UCSD-AML1 (cell line): ENCODE data around the gene DAB2IP.

Source experiments
- DNase-seq: peaks from one replicate; lab custom pipeline; 2025; ENCODE audit not compliant: unreplicated experiment; lab: John Stamatoyannopoulos, UW

Gene DAB2IP

DNA sequence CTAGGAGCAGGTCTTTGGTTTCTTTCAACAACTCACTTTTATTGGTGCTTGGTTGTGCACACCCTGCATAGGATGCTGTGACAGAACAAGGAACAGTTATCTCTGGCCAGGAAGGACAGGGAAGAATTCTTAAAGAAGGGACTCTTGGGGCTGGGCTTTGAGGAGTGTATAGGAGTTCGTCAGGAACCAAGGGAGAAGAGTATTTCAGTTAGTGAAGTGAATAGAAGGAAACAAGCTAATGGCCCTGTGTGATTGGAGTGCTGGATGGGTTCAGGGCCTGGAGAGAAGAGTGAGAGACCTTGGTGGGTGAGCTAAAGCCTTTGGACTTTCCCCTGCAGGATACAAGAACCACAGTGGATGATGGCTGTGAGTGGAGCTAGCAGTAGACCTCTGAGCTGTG lies 32.2 kb downstream of the DAB2IP start:
- no peak for DNase-seq

DNA sequence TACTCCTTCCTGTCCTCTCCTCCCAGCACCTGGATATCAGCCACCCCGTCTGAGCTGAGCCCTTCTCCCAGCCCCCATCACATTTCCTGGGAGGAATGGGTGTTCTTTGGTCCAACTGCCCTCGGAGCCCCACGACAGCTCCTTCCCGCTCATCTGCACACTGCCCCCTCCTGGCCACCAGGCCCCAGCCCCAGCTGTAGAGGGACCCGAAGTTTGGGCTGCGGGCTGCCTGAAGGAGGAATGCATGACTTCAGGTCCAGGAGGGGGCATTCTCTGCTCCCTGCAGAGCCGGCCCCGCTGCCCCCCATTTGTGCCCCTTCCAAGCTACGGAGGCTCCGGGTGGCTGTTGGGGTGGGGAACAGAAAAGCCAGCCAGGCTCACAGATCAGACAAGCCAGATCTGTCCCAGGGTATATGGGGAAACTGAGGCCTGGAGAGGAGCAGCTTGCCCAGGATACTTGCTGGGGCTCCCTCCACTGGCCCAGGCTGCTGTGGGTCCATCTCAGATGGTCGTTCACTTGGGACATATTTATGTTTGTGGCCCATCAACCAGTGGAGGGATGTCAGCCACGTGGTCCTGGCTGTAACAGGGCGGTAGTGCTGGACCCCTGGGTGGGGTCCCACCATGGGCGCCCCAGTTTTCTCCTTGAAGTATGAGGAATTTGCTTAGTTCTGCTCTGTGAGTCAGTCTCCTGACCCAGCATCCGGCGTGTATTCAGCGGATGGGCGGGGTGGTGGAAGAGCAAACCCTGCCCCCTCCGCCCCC lies 33.1 kb downstream of the DAB2IP start:
- peak; percentile 45 for DNase-seq

DNA sequence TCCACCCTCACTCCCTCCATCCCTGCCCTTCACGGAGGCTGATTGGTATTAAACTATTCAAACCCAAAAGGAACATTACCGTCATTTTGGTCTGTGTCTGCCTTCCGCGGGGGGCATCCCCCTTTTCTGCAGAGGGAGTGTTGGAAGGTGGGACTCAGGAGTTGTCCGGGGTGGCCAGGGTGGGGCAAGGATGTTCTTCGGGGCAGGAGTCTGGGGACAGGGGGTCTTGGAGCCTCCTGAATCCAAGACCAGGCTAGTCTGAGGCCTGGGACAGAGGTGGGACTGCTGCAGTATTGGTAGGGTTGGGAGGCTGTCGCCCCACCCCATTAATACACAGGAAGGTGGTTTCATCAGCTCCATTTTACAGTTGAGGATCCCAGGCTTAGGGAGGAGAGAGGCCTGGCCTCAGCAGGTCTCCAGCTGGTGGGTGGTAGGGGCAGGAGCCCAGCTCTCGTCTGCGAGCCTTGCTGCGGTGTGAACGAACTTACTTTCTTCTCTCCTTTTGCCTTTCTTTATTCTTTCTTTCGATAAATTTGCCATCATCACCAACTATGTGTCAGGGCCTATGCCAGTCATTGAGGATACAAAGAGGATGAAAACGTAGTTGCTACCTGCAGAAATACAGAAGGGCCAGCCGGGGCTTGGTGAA lies 33.8 kb downstream of the DAB2IP start:
- DNase-seq = no peak

DNA sequence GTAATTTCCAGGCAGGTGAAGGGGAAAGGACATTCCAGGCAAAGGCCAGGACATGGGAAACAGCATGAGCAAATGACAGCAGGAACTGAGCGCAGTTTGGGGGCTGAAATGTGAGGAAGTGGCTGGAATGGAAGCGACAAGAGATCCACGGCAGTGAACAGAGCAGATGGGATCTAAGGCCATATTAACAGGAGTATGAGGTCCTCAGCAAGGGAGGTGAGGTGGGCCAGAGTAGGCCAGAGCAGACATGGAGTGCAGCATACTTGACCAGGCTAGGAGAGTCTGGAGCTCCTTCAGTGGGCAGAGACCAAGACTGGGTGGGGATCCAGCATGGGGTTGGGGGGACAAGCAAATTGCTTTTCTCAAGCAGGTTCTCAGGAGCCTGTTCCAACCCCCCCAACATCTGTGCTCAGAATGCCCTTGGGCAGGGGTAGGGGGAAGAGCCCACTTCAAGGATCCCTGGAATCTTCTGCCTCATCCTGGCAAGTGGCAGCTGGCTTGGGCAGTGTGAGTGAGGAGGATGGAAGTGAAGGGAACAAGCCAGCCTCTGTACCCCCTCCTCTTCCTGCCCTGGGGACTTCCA lies 34.5 kb downstream of the DAB2IP start:
- no peak for DNase-seq

DNA sequence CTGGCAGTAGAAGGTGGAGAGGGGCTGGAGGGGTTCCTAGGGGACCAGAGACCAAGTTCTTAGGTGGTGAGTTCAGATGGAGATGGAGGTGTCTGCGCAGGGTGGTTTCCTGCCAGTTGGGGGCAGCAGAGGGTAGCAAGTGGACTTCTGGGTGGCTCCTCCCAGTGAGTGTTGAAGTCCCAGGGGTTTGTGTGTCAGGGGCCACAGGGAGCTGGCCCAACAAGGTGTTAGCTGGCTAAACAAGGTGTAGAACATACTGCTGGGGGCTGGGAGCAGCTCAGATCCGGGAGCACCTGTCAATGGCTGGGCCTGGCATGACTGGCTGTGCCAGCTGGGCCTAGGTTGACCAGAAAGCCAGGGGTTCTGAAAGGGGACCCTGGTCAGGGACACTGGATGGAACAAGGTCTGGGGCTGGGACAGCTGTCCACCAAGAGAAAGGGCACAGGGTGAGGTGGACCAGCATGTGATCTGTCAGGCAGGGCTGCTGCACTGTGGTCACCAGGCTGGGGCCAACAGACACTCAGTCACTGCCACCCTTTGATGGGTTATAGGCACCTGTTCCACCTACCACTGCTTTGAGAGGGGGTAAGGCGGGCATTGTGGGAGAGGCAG lies 35.6 kb downstream of the DAB2IP start:
- DNase-seq = peak; percentile 79

DNA sequence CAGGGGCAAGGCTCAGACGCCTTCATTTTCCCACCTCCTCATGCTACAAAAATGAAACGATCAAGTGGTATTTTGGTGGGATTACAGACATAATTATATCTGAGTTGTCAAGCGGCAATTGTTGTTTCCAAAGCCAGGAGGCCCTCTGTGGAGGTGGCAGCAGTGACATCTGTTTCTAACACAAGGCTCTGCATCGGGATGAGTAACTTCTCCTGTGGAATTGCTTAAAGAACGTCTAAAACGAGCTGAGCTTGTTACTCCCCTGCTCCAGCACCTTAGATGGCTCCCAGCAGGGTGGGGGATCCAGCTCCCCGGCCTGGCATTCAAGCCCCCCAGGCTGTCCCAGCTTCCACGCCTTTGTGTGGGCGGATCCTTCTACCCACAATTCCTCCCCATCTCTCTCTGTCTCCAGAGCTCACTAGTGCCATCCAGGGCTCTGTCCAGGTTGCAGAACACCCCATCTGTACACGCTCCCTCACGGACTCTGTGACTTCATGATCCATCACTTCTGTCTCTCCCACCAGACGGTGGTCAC lies 36.8 kb downstream of the DAB2IP start:
- DNase-seq = no peak

DNA sequence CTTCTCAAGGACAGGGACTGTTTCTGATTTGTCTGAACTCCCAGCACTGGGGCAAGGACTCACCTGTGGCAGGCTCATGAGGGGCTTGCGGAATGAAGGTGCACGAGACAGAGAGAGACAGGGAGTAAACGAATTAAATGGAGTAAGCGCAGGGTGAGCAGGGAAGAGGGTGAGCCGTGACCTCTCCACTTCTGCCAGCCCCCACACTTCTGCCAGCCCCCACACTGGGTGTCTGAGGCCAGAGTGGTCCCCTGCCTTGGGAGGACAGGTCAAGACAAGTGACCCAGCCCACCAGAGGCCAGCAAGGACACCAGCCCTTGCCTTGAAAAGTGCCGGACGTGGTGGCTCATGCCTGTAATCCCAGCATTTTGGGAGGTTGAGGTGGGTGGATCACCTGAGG lies 37.2 kb downstream of the DAB2IP start:
- DNase-seq = no peak

DNA sequence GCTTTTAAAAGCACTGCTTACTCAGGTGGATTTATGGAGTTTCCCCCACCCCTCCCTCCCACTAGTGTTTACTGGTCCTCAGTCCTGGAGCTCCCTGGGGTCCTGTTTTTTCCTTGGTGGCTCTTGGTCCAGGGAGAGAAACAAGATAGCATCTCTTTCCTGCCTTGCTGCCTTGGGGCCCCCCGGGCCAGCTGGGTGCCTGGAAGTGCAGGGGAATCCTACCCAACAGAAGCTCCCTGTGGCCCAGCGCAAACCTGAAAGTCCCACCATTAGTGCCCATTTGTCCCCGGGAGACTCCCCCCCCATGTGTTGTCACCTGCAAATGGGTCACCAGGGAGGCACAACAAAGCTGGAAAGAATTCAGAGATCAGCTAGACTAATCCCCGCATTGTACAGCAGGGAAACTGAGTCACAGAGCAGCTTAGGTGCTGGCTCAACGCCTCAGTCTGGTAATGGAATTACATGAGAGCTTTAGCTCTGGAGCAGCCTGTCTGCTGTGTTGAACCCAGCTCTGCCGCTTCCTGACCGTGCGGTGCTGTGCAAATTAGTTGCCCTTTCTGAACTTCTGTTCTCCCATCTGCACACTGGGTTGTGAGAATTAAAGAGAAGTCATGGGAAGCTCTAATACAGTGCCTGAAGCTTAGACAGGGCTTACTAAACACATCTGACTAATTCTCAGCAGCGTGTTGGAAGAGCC lies 38.2 kb downstream of the DAB2IP start:
- no peak for DNase-seq

DNA sequence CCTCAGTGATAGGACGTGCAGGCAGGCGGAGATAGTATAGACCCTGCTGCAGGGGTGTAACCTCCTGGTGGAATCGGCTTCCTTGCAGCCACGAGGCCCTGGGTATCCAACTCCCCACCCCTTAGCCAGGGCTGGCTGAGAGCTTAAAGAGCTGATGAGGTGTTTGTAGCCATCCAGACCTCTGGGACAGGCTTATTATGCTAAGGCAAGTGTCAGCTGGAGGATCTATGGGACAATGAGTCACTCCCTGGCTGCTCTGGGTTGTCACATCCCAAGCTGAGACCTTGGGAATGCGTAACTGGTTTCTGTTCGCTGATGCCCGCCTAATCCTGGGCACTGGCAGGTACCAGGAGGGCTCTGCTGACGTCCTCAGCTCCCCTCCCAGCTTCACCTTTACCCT lies 38.9 kb downstream of the DAB2IP start:
- no peak for DNase-seq

DNA sequence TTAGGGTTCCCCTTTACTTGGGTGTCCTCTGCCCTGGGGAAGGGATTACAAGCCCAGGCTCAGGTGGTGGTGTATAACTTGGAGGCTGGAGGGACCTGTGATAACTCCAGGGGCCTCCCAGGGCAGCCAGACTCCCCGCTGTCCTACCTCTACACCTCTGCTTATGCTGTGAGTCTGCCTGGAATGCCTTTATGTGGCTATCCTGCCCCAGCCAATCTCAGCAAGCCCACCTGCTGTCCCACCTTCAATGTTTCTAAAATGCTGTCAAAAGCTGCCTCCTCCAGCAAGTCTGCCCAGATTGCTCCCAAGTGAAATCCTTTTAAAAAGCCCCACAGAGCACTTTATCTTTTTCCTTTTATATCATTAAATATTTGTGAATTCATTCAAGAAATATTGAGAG lies 39.3 kb downstream of the DAB2IP start:
- no peak for DNase-seq

DNA sequence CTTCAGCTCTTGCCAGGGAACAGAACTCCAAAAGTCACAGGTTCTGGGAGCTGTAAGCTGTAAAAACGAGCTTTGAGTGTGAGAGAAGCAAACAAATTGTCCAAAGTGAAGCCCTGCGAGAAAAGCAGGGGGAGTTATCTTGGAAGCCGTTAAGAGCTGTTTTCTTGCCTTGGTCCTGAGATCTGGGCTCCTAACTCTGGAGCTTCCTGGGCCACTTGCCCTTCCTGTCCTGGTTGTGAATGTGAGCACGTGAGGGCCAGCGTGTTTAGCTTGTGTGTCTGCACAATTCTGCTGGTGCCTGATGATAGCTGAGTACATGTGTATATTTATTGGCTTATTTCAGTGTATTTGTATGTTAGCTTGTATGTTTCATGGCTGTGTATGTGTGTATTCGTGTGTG lies 40.5 kb downstream of the DAB2IP start:
- DNase-seq = no peak

DNA sequence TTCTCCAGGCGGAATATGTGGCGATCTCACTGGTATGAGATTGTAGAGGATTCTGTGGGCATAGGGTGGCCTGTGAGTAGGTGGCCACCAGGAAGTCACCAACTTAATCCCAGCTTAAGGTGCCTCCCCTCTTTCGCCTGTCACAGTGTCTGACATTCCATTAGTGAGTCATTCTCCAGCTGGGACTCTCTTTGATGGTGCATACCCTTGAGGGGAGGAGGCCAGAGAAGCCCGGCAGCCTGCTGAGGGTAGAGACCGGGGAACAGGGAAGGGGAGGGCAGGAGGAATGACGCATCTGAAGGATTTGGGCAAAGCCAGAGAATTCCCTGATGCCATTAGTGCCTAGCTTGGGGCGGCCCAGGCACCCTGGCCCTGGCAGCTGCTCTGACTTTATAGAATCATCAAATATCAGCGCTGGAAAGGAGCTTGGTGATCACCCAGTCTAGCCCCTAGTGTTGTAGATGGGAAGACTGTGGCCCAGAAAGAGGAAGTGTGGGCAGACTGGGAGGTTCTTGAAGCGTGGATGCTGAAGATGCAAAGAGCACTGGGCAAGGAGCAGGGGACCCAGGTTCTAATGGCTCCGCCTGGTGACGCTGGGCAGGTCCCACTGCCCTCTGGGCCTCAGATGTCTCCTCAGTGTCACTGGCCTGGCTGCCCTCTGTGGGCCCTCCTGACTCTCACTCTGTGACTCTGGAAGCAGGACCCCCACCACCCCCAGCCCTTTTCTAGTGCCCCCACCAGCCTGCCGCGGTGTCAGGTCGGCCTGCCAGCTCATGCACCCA lies 41.4 kb downstream of the DAB2IP start:
- no peak for DNase-seq

DNA sequence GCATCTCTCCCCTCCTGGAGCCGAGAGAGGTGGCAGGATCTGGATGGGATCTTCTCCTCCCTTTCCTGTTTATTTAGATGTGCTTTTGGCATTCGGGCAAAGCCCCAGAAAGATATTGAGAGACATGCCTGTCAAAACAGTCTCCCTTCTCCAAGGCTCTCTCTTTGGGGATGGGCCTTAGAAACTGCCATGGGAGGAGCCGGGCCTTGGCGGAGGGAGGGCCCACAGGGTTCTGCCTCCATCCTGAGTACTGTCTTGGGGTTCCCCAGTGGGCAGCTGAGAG lies 41.9 kb downstream of the DAB2IP start:
- no peak for DNase-seq

DNA sequence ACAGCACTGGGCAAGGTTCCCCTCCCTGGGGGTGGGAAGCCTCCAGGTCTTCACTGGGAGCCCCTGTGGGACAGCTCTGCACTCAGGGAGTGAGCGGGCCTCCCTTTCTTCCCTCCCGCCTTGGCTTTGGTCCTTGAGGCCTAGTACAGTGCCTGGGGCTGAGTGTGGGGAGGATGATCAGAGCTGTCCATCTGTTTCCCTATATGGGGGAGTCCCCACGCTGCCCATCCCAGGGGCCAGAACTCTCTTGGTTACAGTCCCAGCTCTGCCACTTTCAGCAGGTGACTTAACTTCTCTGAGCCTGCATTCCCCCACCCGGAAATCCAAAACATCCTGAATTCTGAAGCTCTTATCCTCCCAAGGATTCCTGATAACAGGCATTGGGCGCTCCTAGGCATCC lies 42.6 kb downstream of the DAB2IP start:
- DNase-seq = no peak

DNA sequence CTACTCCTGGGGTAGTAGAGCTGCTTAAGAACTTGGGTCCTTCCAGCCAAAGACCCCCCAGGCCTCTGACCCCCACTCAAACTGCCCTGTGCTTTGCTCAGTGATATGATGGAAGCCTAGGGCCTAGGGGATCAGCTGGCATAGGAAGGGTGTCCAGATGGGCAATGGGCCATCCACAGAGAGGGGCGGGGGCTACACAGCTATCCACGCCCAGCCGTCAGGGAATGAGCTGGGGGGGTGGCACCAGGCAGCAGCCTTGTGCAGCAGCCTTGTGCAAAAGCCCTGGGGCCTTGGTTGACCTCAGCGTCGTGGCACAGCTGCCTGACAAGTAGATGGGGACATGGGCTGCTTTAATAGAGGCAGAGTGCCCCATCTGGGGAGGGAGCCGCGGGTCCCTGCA lies 43.2 kb downstream of the DAB2IP start:
- DNase-seq = no peak

DNA sequence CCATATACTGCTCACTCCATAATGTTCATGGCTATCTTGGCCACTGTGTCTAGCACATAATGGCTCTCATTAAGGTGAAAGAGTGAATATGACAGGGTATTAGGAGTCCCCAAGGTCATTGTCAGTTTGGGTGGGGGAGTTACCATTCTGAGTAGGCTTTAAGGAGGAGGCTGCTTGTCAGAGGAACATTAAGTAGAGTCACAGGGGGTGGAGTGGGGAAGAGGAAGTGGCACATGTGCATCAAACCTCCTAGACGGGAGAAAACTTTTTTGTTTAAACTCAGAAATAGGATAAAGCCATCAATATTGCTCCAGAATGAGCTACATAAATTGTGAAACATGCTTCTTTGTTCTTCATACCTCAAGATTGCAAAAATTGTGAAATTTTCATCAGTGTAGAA lies 45.5 kb downstream of the DAB2IP start:
- DNase-seq = no peak

DNA sequence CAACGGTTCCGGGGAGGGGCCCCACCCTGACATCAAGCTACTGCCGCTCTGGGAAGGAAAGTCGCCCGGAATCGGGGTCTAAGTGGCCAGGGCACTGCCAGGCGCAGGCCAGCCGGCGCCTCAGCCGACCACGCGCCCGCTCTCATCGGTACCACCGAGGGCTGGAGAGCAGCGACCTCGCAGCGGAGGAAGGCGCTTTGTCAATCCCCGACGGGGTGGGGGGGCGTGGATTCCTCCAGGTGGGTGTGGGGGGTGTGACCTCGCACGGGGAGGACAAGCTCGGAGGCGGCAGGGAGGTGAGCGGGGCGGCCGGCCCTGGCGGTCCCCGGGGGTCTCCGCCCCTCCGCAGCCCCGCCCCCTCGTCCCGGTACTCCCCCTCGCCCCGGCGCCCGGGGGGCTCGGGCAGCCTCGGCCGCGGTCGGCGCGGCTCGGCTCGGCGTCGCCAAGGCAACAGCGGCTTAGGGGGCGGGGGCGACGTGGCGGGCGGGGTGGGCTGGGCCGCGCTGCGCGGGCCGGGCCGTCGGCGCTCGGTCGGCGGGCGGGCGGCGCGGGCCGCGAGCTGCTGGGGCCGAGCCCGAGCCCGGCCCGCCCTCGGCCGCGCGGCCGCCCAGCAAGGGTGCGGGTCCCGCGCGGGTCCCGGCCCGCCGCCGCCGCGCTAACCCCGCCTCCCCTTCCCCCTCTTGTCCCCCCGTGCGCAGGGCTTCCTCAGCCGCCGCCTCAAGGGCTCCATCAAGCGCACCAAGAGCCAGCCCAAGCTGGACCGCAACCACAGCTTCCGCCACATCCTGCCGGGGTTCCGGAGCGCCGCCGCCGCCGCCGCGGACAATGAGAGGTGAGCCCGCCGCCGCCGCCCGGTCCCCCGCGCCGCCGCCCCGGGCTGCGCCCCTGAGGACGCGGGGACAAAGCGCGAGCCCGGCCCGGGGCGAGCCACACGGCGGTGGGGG lies 47.5 kb downstream of the DAB2IP start:
- peak; percentile 84 for DNase-seq

DNA sequence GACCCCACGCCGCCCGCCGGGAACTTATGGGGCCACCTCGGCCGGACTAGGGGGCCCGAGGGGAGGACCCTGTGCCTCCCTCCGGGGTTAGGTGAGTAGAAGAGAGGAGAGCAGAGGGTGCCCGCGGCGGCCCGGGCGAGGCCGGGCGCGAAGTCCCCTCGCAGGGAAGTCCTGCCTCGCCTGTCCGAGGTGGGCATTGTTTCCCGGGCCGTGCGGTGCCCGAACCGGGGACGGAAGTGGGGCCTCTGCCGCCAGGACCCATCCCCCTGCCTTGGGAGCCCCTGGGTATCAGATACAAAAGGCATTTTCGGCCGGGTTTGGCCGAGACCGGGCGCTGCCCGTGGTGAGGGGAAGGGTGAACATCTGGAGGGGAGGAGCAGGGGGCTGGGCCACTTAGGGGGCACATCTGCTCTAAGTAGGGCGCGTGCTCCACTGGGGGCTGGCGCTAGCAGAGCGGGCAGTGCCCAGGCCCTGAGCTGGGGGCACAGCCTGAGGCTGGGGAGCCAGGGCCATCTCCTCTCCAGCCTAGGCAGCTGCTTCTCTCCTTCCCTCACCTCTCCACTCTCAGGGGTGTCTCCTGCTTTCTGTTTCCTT lies 48.2 kb downstream of the DAB2IP start:
- no peak for DNase-seq

DNA sequence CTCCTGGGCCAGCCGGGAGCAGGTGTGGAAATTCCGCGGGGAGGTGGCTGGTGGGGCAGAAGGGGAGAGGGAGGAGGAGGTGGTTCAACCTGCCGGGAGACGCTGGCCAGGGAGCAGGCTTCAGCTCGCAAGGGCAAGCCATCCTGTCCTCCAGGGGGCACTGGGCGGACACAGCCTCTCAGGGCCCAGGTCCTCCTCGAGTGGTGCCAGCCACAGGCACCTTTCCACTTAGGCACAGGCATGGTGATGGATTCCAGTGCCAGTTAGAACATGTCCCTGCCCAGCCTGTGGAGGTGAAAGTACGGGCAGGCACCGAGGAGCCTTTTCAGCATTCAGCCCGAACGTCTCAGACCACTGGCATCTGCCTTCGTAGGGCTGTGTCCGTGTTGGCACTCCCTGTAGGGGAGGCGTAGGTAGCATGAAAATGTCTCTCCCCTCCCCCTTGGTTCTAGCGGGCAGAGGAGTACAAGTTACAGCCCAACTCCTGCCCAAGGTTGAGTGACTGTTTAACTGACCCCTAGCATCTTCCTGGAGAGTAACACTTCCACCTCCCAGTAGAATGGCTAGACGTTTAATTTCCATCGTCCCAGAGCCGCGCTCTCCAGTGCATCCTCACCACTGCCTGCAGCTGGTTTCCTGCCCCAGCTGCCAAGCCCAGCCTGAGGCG lies 48.9 kb downstream of the DAB2IP start:
- peak; percentile 38 for DNase-seq
